GM21576 (cell line): ENCODE data around the gene COPS8.

ENCODE experiments used
- ATAC-seq: cut with Tn5 transposase; IDR thresholded peaks from one replicate; pipeline ENCODE4 v1.9.1; 2021; ENCODE audit warnings: mild to moderate bottlenecking, moderate library complexity; ENCODE audit not compliant: unreplicated experiment

The COPS8 gene

DNA sequence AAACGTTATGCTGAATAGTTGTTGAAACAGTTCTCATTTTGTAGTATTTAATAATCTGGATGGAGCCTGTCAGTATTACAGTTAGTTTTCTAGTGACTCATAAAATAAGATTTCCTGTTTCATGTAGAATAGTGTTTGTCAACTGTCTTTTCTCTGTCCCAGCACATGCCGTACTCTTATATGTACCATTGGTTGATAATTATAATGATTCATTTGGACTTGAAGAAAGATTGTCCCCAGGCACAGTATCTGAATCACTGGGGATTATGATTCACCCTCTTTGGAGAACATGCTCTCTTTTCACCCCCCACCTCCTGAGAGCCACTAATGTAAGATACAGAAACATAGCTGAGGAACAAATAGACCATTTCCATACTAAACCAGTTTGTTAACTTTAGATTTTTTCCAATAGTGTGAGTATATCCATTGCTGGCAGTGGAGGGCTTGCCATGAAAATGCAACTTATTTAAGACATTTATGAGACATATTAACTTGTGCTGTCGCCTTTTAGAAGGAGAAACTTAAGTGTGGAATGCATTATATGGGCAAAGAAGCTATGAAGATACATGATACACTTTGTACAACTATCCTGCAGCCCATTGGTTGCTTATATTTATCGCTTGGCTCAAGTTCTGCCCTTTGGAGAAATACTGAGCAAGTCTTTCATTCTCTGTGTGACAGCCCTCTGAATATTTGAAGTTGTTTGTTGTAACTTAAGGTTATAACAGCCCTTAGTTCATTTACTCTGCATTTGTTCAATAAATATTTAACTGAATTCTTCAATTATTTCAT lies 12.4 kb downstream of the COPS8 start:
- no peak for ATAC-seq

DNA sequence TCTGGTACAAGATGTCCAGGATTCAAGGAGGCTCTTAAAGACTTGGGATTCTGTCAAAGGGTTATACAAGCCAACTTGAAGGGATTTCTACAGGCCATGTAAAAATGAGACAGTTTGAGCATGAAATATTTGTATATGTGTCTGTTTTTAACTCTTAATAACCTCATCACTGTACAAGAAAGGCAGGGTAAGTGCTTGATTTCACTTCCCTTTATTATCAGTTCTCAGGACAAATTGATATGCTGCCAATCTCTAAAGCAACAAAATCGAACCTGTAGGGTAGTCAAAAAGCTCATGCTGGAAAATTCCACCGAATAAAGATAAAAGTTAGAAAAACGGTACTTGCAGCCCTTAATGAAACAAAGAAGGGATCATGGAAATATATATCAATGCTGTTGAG lies 14.1 kb downstream of the COPS8 start:
- no peak for ATAC-seq

DNA sequence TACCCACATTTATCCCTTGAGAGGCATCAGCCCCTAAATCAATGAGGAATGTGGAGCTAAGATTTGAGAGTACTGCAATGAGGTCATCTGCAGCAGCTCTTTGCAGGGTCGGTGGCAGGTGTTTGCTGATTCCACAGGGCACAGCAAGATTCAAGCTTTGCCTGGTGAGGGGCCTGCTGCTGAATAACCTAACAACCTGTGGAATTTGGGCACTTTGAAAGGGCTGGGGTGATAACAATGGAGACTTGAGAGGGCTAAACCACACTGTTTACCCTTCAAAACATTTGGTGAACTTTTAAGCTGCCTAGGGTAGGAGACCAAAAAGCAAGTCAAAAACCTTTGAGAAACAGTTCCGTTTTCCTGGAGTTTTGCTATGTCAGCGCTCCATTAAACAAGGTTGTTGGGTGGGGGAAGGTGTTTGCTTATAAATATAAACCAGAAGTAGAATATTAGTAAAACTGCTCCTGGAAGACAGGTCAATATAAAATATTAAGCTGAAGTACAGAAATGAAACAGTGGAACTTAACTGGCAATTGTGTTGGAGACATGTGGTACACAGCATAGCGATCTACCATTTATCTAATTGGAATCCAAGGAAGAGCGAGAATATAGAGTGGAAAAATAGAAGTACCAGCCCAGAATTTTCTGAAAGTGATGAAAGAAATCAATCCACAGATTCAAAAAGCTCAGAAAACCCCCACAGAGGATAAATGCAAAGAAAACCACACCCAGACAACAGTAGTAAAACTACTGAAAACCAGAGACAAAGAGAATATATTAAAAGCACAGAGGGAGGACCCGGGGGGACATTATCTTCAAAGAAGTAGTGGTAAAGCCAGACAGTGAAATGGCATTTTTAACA lies 15.7 kb downstream of the COPS8 start:
- ATAC-seq, result no peak

DNA sequence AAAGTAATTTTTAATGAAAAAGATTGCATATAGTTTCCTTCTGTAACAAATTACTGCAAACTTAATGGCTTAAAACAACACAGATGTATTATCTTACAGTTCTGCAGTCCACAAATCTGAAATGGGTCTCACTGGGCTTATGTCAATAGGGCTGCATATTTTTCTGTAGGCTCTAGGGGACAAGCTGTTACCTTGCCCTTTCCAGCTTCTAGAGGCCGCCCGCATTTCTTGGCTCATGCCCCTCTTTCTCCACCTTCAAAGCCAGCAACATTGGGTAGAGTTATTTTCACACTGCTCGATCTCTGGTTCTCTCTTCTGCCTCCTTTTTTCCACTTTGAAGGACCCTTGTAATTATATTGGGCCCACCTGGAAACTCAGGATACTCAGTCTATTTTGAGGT lies 16.7 kb downstream of the COPS8 start:
- ATAC-seq, result no peak

DNA sequence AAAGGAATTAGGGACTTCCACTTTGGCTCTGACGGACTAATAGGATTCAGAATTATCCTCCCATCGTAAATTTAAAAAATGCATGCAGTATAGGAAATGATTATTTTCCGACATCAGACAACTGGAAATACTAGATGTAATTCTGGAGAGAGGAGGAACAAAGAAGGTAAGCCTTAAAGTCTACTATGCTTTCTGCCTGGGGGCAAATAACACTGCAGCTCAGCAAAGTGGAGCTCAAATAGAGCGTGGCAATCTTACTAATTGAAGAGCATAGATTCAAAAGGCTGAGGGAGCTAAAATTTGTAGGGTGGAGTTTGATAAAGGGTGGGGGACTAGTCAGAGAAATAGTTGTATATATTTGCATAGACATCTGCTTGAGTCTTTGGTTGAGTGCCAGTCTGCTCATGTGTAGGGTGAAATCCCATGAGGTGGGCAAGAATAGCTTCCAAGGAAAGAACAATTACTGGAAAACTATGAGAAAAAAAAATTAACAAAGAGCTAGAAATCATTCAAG lies 23.8 kb downstream of the COPS8 start:
- ATAC-seq, result no peak

DNA sequence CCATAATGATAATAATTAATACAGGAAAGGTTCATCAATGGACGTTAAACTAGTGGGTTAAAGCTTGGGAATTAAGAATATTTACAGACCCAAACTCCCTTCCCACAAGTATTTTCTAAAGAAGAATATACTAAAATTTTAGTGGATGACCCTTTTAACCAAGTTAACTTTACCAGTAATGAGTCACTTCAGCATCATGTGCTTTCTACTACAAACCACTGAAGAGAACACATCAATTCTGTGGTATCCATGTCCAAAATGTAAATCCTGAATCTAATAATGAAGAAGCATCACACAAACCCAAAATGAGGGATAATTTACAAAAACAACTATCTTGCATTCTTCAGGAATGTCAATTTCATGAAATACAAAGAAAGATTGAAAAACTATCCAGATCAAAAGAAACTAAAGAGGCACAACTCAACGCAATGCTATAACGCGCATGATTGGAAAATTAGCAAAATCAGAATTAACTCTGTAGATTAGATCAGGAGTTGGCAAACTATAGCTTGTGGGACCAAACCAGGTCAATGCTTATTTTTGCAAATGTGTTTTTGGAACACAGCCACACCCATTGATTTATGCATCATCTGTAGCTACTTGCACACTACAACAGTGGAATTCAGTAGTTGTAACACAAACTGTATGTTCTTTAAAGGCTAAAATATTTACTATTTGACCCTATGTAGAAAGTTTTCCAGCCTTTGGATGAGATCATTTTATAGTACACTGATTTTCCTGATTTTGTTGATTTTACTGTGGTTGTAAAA lies 27.5 kb downstream of the COPS8 start:
- ATAC-seq, result no peak

GRCh38 chr2:237115870-237116269 lies 30.2 kb downstream of the COPS8 start:
- no peak for ATAC-seq

GRCh38 chr2:237116431-237116830 lies 30.7 kb downstream of the COPS8 start:
- no peak for ATAC-seq

DNA sequence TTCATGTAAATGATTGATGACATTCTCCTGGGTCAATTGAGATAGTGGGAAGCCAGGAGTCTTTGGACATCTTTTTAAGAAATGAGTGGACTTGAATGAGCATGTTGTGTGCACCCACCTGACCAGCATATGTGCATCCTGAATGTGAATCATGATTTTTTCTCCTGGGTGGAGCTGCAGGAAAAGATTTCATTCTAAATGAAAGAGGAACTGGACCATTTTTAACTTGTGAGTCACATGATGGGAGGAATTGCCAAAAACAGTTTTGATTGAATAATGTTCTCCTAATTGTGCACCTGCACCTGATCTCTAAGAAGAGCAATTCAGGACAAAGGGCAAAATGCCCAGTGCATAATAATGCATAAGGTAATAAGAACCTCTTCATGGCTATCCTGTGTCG lies 32.3 kb downstream of the COPS8 start:
- ATAC-seq, result no peak

- ATAC-seq, result no peak
Observed at GRCh38 chr2:237118561-237119155, 33.0 kb downstream of the COPS8 start.

- ATAC-seq, result no peak
Observed at GRCh38 chr2:237120916-237121315, 35.2 kb downstream of the COPS8 start.

DNA sequence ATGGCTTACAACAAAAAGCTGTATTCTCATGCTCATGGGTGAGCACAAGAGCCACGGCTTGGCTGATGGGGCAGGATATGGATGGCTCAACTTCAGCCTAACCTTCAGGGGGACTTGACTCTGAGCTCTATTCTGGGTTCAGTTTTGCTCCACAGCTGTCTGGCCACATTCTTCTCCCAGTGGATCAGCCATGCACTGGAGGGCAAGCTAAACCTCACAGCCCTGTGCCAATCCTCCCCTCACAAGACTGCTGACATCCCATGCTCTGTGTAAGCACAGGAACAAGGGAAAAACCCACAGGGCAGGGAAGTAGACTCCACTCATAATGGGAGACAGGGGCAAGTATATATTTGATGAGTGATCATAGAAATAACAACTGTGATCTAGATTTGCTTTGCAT lies 35.6 kb downstream of the COPS8 start:
- ATAC-seq, result no peak

DNA sequence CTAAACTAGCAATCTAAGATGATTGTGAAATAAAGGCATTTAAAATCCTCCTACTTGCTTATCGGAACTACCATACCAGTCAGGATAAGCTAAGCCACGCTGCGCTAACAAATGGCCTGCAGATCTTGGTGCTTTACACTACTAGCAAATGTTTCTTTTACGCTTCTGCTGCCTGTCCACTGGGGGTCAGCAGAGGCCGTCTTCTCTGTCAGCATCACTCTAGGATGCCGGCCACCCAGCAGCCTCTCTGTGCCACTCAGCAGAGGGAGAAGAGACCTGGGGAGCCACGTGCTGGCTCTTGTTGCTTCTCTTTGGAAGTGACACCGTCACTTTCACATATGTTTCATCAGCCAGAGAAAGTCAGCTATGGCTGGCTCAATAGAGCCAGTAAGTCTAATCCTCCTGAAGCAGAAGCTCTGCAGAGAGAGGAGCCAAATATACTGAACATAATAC lies 36.6 kb downstream of the COPS8 start:
- peak; percentile 43 for ATAC-seq

DNA sequence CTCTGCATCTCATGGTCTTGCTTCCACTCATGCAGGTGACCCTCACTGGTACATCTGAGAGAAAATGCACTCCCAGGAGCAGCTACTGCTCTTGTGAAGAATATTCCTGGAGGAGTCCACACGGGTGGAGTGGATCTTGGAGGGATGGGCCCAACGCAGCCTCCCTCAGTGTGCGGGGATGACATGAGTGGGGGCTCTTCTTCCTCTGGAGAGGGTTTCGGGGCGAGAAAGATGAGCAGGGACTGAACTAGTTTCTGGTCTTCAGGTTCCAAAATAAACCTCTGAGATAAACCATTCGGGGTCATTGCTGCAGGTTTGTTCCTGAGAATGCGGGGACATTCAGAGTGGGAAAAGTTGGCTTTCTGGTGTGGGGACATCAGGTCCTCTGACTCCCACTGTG lies 39.1 kb downstream of the COPS8 start:
- ATAC-seq, result no peak

DNA sequence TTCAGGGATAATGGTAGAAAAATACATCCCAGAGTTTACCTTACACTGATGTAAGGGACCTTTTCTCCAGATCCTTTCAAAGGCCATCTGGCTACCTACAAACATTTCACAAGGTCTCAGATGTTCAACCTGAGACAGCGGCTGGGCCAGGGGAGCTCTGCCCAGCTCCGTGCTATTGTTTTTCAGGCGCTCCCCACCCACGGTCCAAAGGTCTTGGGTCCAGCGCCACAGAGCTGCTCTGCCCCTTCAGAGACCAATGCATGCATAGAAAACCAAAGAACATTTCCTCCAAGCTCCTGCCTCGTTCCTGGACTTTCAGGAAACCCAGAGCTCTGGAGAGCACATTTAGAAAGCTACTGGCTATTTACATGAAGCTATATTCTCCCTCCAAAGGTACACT lies 40.3 kb downstream of the COPS8 start:
- ATAC-seq, result no peak

DNA sequence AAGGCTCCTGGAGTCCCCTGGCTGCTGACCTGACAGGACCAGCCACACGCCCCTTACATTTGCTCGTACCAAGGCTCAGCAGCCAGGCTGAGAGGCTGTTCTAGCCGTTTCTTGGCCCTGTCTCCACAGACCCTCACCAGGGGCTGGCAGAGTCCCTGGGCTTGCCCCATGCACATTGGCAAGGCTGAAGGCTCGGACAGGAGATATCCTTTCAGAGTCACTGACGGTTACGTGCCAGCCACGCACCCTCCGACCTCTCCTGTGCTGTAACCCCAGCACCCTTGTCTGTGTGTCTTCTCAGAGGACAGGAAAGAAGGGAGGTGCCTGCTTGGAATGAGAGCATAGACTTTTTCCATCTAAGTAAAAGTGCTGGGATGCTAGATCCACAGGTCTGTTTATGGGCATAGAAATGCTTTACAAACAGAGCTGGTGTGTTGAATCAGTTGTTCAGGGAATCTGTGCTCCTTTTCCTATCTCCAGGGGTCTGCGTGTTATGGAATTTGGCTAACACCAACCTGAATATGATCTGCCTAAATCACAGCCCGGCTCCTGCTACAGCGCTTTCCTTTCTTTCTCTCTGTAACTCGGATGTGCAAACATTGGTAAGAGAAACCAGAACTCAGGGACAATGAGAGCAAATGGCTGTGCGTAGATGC lies 41.0 kb downstream of the COPS8 start:
- no peak for ATAC-seq

DNA sequence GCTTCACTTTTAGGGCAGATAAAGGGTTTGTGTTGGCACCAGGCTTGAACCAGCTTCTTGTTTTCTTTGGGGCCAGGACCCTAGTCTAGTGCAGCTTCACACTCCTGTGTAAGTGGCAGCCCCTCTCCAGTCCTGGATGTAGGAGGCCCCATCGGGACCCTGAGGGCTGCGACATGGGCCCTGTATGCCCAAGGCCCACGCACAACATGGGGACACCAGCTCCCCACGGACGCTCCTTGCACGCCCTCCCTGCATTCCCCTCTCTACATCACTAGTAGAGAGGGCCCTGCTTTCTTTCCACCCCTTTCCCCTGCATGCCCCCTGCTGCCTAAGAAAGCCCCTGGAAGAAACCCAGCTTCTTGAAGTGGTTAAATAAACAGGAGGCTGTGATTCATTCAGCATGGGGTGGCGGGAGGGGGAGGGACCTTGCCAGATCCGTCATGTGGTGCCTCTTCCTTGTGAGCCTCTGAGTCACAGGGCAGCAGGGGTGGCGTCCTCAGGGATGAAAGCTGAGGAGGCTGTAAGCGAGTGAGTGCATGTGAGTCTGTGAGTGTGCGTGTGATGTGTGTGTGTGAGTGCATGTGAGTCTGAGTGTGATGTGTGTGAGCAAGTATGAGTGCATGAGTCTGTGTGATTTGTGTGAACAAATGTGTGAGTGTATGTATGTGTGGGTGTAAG lies 42.5 kb downstream of the COPS8 start:
- no peak for ATAC-seq

GRCh38 chr2:237128845-237129592 lies 43.3 kb downstream of the COPS8 start:
- no peak for ATAC-seq
